Smooth muscle cell of the brain vasculature (primary cell): ENCODE results near the gene PPP1R3F.

Source experiments
- DNase-seq: peaks from one replicate; pipeline ENCODE4 v3.0.0-alpha.2; 2012; ENCODE audit warnings: low read depth, low spot score

PPP1R3F gene, protein sequence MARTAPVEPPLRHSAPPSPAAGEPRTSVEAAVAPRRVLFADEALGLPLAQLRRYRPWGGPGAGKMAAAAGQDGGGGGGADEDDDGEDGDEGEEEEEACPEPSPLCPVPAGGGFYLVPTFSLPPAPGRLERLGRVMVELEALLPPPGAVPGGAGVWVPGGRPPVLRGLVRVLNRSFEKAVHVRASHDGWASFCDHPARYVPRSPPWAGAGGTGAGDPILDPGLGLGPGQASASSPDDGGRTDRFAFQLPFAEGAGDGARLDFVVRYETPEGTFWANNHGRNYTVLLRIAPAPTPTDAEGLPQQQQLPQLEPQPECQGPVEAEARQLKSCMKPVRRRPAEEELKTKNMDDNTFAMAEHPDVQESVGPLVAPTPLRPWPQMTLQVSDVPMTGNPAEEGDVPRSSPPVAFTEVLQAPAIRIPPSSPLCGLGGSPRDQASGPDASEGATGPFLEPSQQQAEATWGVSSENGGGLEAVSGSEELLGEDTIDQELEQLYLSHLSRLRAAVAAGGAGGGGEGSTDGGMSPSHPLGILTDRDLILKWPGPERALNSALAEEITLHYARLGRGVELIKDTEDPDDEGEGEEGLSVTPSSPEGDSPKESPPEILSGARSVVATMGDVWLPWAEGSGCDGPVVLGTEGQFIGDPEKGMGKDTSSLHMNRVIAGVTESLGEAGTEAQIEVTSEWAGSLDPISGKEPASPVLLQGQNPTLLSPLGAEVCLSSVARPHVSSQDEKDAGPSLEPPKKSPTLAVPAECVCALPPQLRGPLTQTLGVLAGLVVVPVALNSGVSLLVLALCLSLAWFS

GRCh38 chrX:49269767-49270248 lies at the start of gene PPP1R3F:
Gene PPP1R3F, plus strand, starts transcription at chrX:49269793. Its CDS starts 77 bp downstream, at chrX:49269870.
- DNase-seq = no peak

DNA sequence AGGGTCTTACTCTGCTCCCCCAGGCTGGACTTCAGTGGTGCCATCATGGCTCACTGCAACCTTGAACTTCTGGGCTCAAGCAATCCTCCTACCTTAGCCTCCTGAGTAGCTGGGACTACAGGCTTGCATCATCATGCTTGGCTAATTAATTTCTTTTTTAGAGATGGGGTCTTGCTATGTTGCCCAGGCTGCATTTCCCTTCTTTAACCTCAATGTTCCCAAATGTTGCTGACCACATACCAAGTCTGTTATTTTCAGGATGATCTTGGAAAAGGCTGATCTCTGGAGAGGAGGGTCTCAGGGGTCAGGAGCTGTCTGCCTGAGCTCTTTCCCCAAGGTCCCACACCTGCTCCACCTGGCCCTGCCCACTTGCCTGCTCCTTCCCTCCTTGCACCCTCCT lies 49.5 kb upstream of the PPP1R3F start:
- DNase-seq = no peak

DNA sequence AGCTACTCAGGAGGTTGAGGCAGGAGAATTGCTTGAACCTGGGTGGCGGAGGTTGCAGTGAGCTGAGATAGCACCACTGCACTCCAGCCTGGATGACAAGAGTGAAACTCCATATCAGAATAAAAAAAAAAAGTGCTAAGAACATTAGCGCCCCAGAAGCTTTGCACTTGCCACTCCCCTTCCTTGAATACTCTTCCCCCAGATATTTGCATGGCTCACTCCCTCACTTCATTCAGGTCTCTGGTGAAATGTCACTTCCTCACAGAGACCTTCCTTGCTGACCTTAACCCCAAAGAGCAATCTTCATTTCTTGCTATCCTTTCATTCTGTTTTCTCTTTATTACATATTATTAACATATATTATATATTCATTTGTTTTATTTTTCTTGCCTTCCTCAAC lies 47.7 kb upstream of the PPP1R3F start:
- no peak for DNase-seq

- no peak for DNase-seq
These were observed 43.7 kb upstream of the PPP1R3F start for GRCh38 chrX:49225858-49226257.

DNA sequence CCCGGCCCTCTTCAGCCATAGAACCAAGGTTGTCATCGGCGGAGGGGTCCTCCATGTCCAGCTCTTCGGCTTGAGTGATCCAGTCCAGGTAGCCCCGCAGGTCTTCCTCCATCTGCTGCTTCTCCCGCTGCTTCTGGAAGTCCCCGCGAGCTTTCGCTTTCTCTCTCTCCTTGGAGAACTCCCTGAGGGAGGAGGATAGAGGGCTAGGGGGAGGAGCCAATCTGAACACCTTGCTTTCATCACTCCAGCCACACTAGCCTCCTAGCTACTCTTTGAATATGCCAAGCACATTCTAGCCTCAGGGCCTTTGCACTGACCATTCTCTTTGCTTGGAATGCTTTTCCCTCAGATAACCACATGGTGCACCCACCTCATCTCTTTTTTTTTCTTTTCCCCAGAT lies 42.6 kb upstream of the PPP1R3F start:
- no peak for DNase-seq

DNA sequence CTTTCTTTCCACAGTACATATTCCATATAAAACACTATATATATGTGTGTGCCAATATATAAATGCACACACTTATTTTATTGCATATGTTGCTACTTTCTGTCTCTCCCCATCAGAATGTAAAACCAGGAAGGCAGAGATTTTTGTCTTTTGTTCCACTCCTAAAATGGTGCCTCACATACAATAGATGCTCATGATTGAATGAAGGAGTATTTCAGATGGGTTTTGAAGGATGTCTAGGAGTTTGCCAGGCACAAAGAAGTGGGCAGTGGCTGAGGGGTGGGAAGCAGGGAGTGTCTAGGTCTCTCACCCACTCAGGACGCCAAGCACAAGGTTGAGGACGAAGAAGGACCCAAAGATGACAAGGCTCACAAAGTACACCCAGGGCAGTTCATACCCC lies 41.9 kb upstream of the PPP1R3F start:
- DNase-seq = no peak

- DNase-seq = no peak
These were observed 41.4 kb upstream of the PPP1R3F start for GRCh38 chrX:49228185-49228584.

DNA sequence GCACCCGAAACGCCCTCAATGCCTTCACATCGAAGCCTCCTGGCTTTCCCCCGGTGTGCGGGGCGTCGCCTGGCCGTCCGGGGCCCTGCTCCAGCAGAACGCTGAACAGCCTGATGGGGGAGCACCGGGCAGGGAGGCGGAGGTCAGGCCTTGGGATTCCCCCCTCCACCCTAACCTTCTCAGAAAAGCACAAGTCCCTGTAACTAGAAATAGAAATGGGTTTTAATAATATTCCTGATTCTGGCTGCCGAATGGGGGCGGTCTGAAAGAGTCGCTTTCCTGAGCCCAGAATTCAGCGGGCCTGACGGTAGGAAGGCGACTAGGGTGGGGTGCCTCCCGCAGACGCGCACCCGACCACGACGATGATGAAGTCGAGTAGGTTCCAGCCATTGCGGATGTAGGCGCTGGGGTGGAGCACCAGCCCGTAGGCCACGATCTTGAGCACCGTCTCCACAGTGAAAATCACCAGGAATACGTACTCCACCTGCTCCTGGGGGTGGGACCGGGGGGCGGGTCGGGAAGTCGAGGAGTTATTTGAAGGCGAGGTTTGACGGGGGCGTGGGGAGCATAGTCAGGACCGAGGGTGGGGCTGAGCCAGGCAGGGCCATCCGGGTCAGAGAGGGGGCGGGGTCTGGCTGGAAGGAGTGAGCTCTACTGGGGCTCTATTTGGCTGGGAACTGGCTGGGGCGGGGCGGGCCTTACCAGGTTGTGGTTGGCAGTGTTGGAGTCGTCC lies 38.9 kb upstream of the PPP1R3F start:
- DNase-seq = no peak

DNA sequence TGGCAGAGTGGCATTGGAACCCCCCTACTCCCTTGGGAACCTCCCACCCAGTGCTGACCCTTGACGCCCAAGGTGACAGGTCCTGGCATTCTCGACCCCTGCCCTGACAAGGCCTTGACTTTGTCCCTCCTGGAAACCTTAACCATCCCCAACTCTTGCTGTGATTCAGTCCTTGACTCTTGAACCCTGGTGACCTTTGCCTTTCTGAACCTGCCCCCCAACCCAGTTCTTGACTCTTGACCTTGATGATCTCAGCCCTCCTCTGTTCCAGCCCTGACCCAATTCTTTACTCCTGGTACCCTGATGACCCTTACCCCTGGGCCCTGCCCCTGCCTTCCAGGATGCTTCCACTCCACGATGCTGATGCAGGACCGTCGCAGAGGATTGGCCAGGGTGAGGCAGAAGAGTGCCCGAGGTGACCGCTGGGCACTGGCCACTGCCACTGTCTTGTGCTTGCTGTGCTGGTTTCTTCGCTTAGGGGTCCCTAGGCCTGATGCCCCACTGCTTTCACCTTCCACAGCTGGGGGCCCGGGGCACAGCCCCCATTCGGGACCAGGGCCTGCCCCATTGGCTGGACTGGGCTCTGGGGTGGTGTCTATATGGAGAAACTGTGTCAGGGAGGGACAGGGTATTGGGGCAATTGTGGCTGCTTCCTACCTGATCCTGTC lies 38.1 kb upstream of the PPP1R3F start:
- DNase-seq = no peak

- no peak for DNase-seq
These were observed 37.1 kb upstream of the PPP1R3F start for GRCh38 chrX:49232525-49232924.

- no peak for DNase-seq
These were observed 36.4 kb upstream of the PPP1R3F start, which contains the start of gene CACNA1F for GRCh38 chrX:49233176-49233575. Gene CACNA1F, minus strand, starts transcription at chrX:49233340. Its CDS starts 31 bp downstream, at chrX:49233309.

DNA sequence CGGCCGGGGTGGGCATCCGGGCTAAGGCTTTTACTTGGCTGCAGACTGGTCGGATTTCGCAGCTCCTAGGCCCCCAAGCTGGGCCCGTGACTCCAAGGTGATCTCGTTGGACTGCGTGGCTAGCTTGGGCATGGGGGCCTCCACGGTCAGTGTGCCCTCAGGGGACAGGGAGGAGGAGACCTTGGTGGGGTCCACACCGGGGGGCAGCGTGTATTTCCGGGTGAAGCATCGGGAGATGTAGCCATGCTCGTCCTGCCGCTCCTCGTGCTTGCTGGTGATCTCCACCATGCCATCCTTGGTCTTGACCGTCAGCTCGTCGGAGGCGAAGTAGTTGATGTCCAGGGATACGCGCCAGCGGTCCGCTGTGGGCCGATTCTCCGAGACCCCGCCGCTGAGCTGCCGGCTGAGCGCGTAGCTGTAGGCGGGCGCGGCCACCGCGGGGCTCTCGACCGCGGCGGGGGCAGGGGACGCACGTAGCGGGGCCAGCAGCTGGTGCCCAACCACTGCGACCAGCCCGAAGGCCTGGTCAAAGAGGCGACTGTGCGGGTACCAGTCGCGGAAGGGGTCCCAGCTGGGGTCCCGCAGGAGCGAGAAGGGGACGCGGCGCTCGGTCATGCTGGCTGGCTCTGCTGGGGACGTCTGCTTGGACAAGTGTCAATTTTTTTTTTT lies 35.6 kb upstream of the PPP1R3F start:
- DNase-seq = no peak

- no peak for DNase-seq
These were observed 32.5 kb upstream of the PPP1R3F start for GRCh38 chrX:49237060-49237459.

- DNase-seq = no peak
These were observed 30.9 kb upstream of the PPP1R3F start for GRCh38 chrX:49238735-49239134.

DNA sequence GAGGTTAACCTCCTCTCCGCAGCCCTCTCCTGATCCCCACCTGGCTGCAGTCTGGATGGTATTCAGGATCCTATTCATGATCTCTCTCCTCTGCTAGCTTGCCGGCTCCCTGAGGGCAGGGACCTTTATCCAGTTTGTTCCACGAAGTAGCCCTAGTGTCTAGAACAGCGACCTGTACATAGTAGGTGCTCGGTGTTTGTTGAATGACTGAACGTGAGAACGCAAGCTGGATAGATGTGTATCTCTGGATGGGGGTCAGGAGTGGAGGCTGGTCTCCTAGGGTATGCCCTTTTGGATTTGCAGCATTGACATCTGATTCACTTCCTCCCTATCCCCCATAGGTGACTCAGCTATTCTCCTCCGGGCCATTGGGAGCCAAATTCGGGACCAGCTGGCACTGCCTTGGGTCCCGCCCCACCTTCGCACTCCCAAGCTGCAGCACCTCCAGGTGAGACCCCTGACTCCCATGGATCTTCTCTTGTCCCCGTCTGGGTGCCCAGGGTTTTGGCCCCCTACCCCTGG lies 27.0 kb upstream of the PPP1R3F start:
- DNase-seq = no peak

DNA sequence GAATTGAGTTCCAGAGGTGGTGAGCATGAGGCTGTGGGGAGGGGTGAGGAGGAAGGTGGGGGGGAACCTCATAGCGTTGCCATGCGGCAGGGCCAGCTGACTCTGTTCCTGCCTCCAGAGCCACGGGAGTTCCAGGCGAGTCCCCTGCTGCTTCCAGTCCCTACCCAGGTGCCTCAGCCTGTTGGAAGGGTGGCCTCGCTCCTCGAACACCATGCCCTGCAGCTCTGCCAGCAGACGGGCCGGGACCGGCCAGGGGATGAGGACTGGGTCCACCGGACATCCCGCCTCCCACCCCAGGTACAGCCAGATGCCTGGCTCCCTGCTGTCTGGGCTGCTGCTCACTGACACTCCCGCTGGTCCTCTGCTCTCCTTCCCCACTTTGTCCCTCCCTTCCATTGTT lies 26.4 kb upstream of the PPP1R3F start:
- no peak for DNase-seq

DNA sequence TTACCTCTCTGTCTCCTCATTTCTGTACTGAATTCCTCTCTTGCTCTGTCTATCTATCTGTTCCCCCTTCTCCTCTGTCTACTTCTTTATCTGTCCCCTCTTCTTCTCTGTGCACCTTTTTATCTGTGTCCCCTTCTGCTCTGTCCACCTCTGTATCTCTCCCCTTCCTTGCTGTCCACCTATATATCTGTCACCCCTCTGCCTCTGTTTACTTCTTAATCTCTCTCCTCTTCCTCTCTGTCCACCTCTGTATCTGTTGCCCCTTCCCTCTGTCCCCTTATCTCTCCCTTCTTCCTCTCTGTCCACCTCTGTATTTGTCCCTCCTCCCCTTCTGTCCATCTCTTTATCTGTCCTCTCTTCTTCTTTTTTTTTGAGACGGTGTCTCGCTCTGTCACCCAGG lies 25.4 kb upstream of the PPP1R3F start:
- no peak for DNase-seq

GRCh38 chrX:49246541-49246940 lies 23.1 kb upstream of the PPP1R3F start:
- no peak for DNase-seq

DNA sequence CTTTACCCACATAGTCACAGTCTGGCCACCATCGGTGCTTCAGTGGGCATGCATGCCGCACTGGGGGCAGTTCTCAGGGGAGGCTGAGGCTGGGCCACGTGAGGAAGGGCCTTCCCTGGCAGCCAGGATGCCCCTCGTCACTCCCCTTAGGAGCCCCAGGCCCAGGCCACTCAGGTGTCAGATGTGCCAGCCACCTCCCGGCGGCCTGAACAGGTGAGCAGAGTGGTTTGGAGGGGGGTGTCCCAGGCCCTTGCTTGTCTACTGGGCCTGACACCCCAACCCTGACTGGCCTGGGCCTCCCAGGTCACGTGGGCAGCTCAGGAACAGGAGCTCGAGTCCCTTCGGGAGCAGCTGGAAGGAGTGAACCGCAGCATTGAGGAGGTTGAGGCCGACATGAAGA lies 22.2 kb upstream of the PPP1R3F start:
- no peak for DNase-seq

DNA sequence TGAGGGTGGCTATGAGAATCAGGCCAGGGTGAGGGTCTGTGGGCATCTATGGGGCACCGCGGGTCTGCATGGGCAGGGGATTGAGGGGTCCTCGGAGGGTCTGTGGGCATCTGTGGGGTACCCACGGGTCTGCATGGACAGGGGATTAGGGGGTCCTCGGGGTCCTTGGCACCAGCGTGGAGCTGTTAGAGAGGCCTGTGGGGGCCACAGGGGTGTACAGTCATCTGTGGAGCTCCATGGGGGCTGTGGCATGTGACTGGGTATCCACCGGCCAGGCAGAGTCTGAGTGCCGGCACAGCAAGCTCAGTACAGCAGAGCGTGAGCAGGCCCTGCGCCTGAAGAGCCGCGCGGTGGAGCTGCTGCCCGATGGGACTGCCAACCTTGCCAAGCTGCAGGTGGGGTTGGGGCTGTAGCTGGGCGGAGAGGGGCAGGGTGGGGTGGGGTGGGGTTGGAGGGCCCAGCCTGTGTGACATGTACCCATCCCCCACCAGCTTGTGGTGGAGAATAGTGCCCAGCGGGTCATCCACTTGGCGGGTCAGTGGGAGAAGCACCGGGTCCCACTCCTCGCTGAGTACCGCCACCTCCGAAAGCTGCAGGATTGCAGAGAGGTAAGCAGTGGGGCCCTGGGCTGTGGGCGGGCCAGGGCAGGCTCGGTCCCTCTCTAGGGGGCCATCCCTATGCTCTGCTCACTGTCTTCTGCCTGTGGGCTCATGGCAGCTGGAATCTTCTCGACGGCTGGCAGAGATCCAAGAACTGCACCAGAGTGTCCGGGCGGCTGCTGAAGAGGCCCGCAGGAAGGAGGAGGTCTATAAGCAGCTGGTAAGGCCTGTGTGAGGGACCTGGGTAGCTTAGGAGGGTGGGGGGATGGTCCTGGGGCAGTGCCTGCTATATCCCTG lies 21.4 kb upstream of the PPP1R3F start:
- no peak for DNase-seq
